Activated naive CD4-positive, alpha-beta T cell treated with anti-CD3 and anti-CD28 coated beads, Interleukin-2, amount 50 U/mL, for 16 hours (primary cell): ENCODE data around the gene ADIRF.
"Not testable (repeated sequence)": the region's sequence is repeated elsewhere in the genome, so short reads cannot be mapped to it uniquely, and the experiment has no call there.

ENCODE experiments used
- DNase-seq: peaks from one replicate; pipeline ENCODE4 v3.0.0-alpha.2; 2020

The ADIRF gene

DNA sequence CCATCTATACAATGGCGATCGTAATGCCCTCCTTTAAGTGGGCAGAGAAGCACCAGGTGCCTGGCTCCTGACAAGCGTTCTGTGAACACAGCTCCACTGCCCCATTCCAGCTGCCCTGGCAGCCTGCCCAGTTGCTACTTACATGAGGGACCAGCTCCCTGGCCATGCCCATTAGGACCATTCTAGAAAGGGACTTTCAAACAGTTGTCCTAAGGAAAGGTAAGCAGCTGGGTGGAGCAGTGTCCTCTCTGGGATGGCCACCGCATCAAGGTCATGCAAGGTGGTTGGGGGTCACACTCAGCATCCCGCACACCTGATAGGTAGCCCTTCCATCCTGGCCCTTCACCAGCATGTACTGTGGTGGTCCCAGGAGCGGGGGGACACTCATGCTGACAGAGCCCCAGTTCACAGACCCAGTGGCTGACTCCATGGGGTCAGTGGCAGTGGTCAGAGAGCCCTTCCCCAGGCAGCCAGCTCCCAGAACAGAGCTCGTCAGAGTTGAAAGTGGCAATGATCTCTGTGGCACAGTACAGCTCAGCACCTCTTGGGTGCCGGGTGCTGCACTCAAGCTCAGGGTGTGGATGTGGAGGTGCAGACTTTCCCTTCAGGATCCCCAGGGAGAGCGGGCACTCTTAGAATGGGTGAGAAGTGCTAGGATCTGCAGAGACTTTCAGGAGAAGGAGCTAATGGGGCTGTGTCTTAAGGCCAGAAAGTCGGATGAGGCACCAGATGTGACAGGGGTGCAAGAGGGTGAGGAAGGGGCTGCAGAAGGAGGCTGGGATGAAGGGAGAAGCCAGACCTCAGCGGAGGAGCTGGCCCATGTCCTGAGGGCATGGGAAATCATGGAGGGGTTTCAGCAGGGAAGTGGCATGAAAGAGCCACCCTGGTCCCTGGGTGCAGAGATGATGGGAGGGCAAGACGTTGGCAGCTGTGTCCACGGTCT lies 21.8 kb upstream of the ADIRF start:
- DNase-seq = no peak

DNA sequence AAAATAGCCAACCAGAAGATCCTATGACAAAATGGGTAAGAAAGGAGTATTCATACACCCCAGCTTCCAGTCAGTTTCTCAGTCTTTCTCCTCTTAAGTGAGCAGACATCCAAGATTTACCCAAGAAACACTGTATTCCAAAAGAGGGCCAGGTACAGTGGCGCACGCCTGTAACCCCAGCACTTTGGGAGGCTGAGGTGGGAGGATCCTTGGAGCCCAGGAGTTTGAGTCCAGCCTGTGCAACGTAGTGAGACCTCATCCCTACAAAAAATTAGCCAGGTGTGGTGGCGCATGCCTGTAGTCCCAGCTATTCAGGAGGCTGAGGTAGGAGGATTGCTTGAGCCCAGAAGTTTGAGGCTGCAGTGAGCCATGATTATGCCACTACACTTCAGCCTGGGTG lies 20.5 kb upstream of the ADIRF start:
- not testable (repeated sequence) for DNase-seq

DNA sequence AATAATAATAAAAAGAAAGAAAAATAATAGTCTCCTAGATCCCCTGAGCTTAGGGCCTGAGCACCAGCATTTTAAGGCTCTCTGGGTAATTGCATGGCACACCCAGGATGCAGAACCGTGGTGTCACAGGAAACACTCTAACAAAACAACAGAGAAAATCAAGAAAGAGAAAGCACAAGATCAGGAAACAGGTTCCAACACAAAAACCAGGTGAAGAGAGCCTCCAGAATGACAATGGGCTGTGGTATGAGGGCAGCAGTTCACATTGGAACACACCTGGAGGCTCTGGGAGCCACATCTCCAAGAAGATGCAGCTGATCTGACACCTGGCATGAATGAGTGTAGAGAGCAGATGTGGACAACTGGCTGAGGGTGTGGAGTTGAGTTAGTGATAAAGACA lies 17.9 kb upstream of the ADIRF start:
- no peak for DNase-seq

DNA sequence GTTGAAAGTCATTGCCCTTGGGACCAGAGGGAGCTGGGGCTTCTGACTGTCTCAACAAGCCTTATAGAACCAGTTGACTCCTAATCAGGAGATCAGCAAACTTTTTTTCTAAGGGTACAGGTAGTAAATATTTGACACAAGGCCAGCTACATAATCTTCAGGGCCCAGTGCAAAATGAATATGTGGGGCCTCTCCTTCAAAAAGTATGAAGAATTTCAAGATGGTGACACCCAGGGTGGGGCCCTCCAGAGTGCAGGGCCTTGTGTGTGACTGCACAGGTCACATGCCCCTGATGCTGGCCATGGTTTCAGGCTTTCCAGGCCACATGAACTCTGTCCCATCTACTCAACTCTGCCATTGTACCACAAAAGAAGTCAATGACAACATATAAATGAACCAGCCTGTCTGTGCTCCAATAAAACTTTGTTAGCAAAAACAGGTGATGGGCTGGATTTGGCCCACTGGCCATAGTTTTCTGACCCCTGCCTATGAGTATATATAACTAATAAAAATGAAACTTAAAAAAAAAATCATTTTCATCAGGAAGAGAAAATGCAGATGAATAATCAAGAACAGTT lies 17.0 kb upstream of the ADIRF start:
- no peak for DNase-seq

DNA sequence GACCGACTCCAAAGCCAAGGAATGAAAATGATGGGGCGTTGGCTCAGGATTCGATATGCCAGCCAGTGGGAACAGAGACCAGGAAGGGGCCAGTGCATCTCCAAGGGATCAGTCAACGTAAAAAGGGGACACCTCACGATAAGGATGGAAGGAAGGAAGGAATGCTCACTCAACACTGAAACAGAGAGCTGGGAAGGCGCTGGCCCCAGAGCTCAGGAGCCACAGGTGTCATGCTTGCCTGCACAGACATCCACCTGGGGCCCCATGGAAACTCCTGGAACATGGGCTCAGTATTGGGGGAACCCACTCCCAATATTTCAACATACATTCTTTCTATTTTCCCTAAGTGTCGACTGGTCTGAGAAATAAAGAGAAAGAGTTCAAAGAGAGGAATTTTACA lies 16.2 kb upstream of the ADIRF start:
- DNase-seq = no peak

DNA sequence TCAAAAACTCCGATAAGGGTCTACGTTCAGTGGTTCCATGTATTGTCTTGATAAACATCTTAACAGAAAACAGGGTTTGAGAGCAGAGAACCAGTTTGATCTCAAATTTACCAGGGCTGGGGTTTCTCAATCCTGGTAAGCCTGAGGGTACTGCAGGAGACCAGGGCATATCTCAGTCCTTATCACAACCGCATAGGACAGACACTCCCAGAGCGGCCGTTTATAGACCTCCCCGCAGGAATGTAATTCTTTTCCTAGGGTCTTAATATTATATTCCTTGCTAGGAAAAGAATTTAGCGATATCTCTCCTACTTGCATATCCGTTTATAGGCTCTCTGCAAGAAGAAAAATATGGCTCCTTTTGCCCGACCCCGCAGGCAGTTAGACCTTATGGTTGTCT lies 15.6 kb upstream of the ADIRF start:
- not testable (repeated sequence) for DNase-seq

DNA sequence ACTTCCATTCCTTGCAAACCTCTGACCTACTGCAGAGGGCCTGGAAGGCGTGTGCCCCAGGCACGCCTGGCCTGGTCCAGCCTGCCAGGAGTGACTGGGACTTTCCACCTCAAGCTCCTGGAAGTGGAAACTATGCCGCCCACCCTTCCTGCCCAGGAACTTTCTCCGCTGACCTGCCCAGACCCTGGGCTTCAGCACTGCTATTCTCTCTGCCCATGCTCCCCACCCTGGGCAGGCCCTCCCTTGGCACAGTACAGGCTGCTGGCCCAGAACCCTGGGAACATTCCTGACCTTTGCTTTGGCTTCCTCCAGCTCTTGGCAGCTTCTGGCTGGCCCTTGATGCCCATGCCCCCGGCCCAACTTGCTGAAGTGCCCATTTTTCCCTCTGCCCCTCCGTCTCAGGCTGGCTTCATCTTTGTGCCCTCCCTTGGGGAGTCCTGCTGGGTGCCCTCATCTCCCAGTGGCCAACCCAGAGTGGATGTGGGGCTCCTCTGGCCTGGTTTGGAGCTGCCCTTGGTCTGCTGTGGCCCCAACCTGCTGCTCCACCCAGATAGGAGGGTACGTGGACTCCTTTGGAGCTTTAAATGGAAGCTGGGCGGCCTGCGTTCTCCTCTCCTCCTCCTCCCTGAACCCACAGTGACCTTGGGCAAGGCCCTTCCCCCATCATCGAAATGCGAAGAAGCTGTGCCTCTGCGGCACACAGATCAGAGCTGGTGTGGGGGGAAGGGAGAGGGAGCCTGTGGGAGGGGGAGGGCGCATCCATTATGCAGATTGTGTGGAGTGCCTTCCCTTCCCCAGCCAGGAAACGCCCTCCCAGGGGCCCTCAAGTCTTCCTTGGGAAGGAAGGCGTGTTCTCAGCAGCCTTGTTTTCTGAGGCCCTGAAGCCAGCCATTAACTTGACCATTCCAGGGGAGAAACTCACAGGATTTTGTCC lies 14.3 kb upstream of the ADIRF start:
- DNase-seq = no peak

DNA sequence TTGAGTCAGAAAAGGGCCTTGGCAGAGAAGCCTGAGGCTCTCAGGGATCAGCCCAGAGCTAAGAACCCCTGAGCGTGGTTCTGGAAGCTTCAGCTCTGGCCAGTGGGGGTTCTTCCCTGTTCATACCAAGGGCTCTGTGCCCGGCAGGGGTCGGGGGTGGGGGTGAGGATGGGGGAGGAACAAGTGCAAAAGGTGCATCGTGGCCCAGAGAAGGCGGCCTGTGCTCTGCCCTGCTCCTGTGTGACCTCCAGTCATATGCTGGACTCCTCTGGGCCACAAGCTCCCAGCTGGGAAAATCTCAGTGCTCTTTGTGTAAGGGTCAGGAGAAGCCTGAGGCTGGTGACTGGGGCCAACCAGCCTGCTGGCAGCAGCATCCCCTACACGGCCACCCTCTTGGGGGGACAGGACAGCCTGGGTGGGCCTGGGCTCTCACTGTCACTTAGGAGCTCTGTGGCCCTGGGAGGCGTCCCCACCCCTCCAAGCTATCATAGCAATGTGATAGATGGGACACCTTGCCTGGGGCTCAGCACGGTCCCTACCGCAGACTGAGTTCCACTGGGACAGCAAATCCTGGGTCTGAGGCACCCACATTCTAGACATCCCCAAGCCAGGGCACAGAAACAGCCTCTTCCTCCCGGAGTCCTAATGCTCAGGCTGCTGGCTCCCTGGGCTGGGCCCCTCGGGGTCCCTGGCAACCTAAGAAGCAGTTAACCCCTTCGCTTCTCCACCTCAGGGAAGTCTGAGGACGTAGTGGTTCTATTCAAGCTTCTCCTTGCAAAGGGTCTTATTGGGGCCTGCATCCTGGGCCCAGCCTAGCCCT lies 13.4 kb upstream of the ADIRF start:
- no peak for DNase-seq

DNA sequence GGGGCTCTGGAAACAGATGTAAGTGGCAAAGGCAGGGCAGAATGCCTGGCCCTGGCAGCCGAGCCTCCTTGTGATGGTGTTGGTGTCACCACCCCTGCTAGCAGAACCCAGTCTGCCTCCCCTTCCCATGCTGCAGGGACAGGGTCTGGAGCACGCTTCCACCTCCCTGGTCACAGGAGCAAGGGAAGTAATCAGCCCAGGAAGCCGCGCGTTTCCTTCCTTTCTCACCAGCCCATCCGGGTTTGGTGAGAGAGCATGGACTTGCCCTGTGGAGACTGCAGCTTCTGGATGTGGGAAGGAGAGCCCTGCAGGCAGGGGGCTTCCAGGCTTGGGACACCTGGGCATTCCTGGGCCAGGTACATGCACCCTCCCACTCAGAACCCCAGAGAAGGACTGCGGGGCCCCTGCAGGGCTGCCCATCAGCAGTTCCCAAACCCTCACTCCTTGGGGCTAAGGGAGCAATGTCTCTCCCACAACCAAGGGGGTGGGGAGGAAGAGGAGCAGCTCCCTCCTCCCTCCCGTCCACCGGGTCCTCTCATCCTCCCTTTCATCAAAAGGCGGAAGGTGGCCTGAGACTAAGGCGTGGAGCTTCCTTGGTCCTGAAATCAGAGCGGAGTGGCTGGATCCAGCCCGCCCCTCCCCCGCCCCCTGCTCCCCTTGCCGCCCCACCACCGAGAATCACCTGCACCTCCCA lies 12.6 kb upstream of the ADIRF start:
- DNase-seq = no peak

DNA sequence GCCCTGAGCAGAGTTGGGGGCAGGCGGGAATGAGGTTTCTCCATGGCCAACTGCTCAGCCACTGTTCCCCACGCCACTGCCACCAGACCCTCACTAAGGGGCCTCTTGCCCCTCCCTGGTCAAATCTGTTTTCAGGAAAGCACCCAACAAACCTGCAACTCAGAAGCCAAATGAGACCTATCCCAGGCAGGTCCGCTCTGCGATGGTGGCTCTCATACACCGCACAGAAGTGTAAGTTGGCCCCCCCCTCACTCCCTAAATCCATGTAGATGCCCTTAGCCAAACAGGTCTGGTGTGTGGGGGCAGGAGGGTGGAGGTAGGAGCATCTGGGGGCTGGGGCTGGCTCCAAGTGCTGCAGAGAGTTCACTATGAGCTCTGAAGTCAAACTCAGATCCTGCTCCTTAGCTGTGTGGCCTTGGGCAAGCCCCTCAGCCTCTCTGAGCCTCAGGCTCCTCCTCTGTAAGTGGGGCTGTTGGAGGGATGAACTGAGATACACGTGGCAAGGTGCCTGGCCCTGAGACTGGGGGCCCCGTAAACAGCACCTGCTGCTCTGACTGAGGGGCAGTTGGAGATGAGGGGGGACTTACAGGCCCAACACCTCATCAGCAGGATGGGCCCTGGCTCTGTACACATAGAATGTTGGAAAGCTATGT lies 12.0 kb upstream of the ADIRF start:
- DNase-seq = no peak

DNA sequence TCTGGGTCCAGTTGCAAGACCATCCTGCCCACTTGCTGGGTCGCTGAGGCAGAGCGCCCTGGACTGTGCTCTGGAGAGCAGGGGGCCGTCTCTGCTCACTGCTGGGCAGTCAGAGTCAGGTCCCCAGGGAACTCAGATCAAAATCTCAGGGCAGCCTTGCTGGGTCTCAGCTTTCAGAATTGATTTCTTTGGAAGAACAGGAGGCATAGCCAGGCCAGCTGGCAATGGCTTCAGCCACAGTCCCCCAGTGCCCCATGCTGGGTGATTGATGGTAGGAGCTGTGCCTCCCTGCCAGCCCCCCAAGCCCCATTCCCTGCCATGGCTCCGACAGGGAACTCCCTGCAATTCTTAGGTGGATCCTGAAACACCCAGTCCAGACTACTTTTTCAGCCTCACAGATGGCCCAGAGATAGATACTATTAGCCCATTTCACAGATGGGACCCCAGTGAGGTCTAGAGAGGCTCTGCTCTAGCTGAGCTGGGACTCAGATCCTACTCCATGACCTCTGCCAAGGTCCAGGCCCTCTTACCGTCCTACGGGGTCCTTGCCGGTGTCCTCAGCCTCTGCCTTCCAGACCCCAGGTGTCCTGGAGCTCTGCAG lies 11.3 kb upstream of the ADIRF start:
- no peak for DNase-seq

DNA sequence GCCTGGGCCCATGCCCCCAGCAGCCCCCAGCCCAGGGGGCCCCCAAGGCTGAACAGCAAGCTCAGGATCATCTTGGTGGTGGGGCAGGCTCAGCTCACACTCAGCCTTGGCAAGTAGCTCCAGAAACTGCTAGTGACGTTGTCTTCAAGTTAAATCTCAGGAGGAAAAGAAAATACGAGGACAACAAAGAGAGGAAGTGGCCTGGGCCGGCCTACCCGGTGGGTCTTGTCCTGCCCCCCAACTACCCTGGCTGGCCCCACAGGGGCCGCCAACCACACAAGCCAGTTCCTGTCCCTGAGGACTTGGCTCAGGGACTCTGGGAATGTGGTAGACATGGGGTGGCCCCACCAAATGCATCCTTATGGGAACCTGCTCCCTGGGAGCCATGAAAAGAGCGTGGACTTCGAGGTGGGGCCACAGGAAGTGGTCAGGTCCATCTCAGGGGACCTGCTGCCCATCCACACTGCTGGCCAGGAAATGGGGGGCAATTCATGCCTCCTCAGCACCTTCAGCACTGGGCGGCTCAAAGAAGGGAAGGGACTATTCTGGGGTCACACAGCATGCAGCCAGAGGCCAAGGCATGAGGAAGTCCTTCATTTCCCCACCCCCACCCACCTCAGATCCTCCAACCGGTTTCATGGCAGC lies 10.7 kb upstream of the ADIRF start, which contains the start of gene MMRN2:
TSS of gene MMRN2 (minus strand) at position 145 of the 645 bp plus-strand sequence. CDS start at position 71, 74 bp downstream.
- DNase-seq = no peak

DNA sequence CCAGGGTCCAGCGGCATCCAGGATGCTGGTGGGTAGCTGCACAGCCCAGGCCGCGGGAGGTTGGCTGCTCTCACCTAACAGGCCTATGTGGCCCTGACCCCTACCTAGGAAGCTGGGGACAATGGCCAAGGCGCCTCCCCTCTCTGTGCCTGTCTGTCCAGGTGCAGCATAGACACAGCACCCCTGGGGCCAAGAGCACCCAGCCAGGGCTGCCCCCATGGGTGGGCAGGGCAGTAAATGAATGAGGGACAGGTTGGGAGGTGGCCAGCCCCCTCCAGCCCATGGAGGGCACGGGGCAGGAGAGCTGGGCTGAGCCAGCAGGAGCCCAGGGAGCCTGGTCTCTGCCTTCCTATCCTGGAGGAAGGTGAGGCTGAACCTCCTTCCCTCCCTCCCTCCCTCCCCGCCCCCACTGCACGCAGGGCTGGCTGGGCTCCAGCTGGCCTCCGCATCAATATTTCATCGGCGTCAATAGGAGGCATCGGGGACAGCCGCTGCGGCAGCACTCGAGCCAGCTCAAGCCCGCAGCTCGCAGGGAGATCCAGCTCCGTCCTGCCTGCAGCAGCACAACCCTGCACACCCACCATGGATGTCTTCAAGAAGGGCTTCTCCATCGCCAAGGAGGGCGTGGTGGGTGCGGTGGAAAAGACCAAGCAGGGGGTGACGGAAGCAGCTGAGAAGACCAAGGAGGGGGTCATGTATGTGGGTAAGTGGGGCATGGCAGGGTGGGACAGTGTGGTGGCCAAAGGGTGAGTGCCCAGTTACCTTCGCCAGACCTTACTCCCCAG lies 10.0 kb upstream of the ADIRF start, which contains the start of gene SNCG:
TSS of gene SNCG (plus strand) at position 484 of the 785 bp plus-strand sequence. CDS start at position 583, 99 bp downstream.
- no peak for DNase-seq

DNA sequence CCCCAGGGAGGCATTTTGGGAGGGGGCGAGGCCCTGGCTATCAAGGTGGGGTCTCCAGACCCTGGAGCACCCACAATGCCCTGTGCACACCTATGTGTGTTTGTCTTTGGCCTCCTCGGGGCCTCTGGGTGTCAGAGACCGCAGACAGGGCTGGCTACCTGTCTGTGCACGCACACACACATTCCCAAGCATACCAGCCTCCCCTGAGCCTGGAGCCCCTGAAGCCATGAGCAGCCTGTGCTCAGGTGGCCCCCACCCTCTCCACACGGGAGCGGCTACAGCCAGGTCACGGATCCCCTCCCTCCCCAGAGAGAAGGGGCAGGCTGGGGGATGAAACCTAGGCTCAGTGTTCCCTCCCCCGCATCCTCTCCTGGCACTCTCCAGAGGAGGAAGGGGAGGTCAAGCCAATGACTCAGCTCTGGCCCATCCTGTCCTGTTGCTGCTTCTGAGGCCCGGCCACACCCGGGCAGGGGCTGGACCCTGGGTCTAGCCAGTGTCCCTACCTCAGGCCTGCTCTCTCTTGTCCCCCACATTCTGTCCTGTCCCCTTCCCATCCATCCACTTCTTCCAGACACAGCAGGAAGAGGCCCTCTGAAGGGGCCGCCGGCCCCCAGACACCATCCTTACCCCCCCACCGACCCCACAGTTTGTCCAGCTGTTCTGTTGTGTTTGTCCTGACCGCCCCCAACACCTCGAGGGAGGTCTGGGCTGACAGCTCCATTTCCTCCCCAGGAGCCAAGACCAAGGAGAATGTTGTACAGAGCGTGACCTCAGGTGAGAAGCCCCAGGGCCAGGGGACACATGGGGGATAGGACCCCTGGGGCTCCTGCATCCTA lies 9.2 kb upstream of the ADIRF start:
- DNase-seq = no peak

DNA sequence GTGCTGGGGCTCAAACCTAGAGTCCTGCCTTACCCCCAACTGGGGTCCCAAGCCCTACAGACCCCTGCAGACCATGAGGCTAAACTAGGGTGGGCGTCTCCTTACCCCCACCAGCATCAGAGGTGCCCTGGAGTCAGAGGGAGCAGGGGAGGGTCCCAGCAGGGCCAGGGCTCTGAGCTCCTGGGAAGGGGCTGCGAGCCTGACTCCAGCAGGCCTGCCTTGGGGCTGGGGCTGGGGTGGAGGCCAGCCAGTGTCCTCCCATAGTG lies 8.6 kb upstream of the ADIRF start:
- DNase-seq = no peak

DNA sequence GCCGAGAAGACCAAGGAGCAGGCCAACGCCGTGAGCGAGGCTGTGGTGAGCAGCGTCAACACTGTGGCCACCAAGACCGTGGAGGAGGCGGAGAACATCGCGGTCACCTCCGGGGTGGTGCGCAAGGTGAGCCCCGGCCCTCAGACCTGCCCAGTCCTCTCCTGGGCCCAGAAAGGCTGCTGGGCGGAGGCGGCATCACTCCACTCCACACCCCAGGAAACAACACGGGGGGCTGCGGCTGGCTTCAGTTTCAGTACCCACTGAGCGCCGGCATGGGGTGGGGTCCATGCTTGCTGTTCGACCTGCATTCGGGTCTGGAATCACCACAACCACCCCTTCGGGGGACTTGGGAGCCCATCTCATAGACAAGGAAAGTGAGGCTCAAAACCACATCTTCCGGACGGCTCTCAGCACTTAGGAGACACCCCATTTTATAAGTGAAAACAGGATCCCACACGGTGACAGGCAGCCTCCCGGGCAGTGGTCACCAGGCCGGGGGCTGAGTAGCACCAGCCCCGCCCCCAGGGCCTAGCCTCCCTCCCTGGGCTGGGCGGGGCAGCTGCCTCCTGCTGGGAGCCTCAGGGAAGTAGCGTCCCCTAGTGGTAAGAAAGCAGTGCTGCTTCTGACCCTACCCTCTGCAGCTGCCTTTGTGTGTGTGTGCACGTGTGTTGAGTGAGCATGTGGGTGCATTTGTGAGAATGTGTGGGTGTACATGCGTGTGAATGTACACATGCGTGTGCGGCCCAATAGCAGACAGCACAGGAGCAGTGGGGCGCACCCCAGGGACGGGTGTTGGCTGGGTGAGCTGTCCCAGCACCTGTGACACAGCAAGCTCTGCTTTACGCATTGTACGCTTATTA lies 8.0 kb upstream of the ADIRF start:
- no peak for DNase-seq

DNA sequence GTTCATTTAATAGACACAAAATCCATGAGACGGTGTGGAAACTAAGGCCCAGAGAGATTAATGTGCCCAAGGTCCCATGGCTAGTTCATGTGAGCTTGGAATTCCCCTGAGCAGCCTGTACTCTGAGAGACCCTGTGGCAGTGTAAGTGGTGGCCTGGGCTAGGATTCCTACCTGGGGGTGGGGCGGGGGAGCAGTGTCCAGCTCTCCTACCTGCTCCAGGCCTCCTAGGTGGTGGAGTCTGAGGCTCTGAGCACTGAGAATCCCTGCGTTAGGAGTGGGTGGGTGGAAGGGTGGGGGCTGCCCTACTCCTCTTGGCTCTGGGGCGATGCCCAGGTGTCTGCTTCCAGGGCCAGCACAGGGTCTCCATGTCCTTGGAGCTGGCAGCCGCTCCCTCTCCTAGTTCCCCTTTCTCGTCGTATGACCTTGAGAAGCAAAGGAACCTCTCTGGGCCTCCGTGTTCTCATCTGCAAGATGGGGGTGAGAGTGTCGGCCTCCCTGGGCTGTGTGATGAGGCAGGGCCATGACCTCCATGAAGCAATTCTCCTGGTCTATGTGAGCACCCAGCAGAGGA lies 7.3 kb upstream of the ADIRF start:
- DNase-seq = no peak
